Measurements from ENCODE around the gene ARHGAP25.
A peak's percentile ranks its signal among the peaks of the same experiment; 100 is the strongest.

ARHGAP25 gene

DNA sequence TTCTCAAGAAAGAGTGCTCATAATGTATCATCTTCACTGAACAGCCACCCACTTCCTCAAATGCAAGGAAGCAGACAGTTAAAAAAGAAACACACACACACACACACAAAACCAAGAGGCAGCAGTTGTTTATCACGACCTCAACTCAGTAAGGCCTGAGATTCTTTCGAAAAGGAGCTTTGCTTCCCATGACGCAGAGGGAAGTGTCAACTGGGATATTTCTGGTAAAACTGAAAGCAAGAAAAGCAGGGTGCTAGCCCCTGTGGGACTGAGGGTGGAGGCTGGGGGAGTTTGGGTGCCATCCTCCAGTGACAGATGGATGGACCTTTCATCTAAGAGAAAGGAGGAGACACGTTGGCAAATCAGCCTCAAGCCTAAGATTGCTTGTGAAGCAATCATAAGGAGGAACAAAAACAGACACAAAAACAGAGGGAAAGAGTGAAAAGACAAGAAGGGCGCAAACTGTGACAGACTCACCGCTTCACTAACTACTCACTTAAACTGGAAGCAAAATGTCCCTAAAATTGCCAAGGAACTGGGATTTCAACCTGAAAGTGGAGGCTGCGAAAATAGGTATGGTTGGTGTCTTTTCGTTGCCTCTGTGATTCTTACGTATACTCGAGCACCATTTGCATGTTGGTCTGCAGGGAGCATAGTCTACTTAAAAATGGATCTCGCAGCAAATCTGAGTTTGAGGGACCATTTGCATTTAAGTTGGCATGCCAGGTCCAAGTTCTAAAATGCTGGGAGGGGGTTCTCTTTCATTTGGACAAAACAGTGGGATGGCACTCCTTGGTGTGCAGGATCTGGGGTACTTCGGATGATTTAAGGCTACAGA, at the start of gene ARHGAP25:
Gene ARHGAP25, plus strand, starts transcription at position 124 of the 838 bp plus-strand sequence. Its CDS starts 389 bp downstream, at position 513.
- Mint-ChIP-seq H3K27me3 (no peaks in the 10 kb centered on the region), H3K36me3 (ENCODE audit: insufficient read depth) (peaks cover 8% of the 10 kb centered on the region), H3K9me3 (no peaks in the 10 kb centered on the region), H3K4me1 (peaks cover 30% of the 10 kb centered on the region), H3K4me3 (no peak within 1 kb of the TSS), H3K27ac (ENCODE audit: low read depth) (no peak within 1 kb of the TSS)
- peak in 1 of 2 donors; percentile 32 for DNase-seq (ENCODE audit: low spot score in 2 of 2)
- peak; percentile 70 for ATAC-seq (replicated peaks; ENCODE audit: extremely low read depth, poor library complexity, severe bottlenecking)

DNA sequence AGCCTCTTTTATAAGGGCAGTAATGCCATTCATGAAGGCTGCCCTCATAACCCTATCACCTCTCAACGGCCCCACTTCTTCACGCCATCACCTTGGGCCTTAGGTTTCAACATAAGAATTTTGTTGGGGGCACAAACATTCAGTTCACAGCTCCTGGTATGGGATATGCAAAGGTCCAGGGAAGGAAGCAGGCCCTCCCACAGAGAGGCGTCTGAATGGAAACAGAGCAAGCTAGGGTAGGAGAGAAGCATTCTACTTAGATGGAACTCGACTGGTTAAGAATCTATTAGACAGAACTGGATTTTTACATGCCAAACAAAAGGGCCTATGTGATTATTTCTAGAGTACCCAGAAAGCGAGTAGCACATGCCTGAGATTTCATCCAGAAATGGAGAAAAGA, 48.4 kb upstream of the ARHGAP25 start:
- H3K4me3 Mint-ChIP-seq: no peak overlapping the region
- H3K9me3 Mint-ChIP-seq: no peaks in the 10 kb centered on the region
- peaks cover 17% of the 10 kb centered on the region for H3K27me3 Mint-ChIP-seq
- ATAC-seq (replicated peaks; ENCODE audit: extremely low read depth, poor library complexity, severe bottlenecking) (no peak), DNase-seq (ENCODE audit: low spot score in 2 of 2) (no peak)
- H3K36me3 Mint-ChIP-seq (ENCODE audit: insufficient read depth): no peaks in the 10 kb centered on the region
- H3K4me1 Mint-ChIP-seq: no peaks in the 10 kb centered on the region
- no peak overlapping the region for H3K27ac Mint-ChIP-seq (ENCODE audit: low read depth)

- H3K27ac Mint-ChIP-seq (ENCODE audit: low read depth): no peak overlapping the region
- H3K27me3 Mint-ChIP-seq: peaks cover 9% of the 10 kb centered on the region
- no peaks in the 10 kb centered on the region for H3K4me1 Mint-ChIP-seq
- H3K36me3 Mint-ChIP-seq (ENCODE audit: insufficient read depth): no peaks in the 10 kb centered on the region
- H3K9me3 Mint-ChIP-seq: no peaks in the 10 kb centered on the region
- no peak for DNase-seq (ENCODE audit: low spot score in 2 of 2)
- no peak overlapping the region for H3K4me3 Mint-ChIP-seq
- no peak for ATAC-seq (replicated peaks; ENCODE audit: extremely low read depth, poor library complexity, severe bottlenecking)
Measured at GRCh38 chr2:68687018-68687417, 47.6 kb upstream of the ARHGAP25 start.

GRCh38 chr2:68689553-68690537, 44.8 kb upstream of the ARHGAP25 start:
- DNase-seq (ENCODE audit: low spot score in 2 of 2): no peak
- ATAC-seq (replicated peaks; ENCODE audit: extremely low read depth, poor library complexity, severe bottlenecking): no peak
- no peak overlapping the region for H3K27ac Mint-ChIP-seq (ENCODE audit: low read depth)
- H3K4me1 Mint-ChIP-seq: no peaks in the 10 kb centered on the region
- H3K27me3 Mint-ChIP-seq: peaks cover 5% of the 10 kb centered on the region
- H3K36me3 Mint-ChIP-seq (ENCODE audit: insufficient read depth): no peaks in the 10 kb centered on the region
- H3K4me3 Mint-ChIP-seq: no peak overlapping the region
- H3K9me3 Mint-ChIP-seq: no peaks in the 10 kb centered on the region

DNA sequence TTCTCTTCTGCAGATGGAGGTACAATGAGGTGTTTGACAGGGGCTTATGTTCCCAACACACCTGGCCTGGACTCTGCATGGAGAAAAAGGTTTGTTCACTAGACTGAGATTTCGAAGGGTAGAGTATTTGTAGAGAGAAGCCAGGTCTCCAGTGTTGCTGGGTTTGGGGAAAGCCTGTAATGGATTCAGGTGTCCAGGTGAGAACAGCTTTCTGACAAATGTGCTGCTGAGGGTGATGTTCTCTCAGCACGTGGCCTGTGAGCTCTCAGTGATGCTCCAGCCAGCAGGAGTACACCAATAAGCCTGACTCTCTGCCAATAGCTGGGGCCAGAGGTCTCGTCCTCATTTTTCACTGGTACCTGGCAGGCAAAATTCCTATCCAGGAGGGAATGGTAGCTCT, 43.8 kb upstream of the ARHGAP25 start:
- Mint-ChIP-seq H3K36me3 (ENCODE audit: insufficient read depth) (no peaks in the 10 kb centered on the region), H3K9me3 (no peaks in the 10 kb centered on the region), H3K4me1 (no peaks in the 10 kb centered on the region), H3K27me3 (peaks cover 15% of the 10 kb centered on the region), H3K4me3 (no peak overlapping the region), H3K27ac (ENCODE audit: low read depth) (no peak overlapping the region)
- DNase-seq (ENCODE audit: low spot score in 2 of 2) (no peak), ATAC-seq (replicated peaks; ENCODE audit: extremely low read depth, poor library complexity, severe bottlenecking) (no peak)

DNA sequence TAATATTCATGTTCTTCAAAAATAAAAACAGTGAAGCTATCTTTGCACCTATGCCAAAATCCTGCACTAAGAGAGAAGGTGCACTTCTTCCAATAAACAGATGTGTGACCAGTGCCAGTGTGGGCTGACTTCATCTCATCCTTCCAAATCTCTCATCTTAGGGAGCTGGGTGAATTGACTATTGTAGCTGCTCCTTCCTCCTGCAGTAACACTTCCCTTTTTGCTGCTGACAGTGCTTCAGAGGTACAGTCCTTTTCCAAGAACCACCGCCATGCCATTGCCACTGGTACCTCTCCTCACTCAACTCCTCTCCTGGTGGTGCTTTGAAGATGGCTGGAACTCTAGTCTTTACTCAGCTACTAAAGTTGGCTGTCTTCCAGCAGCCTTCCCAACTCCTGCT, 42.1 kb upstream of the ARHGAP25 start:
- Mint-ChIP-seq H3K4me1 (no peaks in the 10 kb centered on the region), H3K36me3 (ENCODE audit: insufficient read depth) (no peaks in the 10 kb centered on the region), H3K4me3 (no peak overlapping the region), H3K27me3 (peaks cover 26% of the 10 kb centered on the region), H3K9me3 (no peaks in the 10 kb centered on the region), H3K27ac (ENCODE audit: low read depth) (no peak overlapping the region)
- ATAC-seq (replicated peaks; ENCODE audit: extremely low read depth, poor library complexity, severe bottlenecking): no peak
- DNase-seq (ENCODE audit: low spot score in 2 of 2): no peak

DNA sequence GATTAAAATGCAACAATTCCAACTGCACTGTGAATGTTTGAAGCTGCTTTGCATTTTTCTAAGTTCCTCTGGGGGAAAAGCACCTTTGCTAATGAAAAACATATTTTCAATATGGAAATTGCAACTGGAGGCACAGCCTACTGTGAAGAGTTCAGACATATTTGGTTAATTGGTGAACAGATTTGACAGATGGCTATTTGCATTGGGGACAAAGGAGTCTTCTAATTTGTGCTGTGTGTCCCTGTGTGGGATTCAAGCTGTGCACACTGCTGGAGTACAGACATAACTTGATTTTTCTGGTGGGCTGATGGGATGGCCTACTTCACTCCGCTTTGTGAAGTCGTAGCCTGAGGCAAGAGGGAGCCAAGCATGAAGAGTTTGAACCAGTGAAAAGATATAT, 40.7 kb upstream of the ARHGAP25 start:
- H3K27me3 Mint-ChIP-seq: peaks cover 26% of the 10 kb centered on the region
- H3K36me3 Mint-ChIP-seq (ENCODE audit: insufficient read depth): no peaks in the 10 kb centered on the region
- ATAC-seq (replicated peaks; ENCODE audit: extremely low read depth, poor library complexity, severe bottlenecking) (no peak), DNase-seq (ENCODE audit: low spot score in 2 of 2) (no peak)
- no peak overlapping the region for H3K27ac Mint-ChIP-seq (ENCODE audit: low read depth)
- H3K4me3 Mint-ChIP-seq: no peak overlapping the region
- no peaks in the 10 kb centered on the region for H3K4me1 Mint-ChIP-seq
- H3K9me3 Mint-ChIP-seq: no peaks in the 10 kb centered on the region

GRCh38 chr2:68695971-68696370, 38.6 kb upstream of the ARHGAP25 start:
- DNase-seq (ENCODE audit: low spot score in 2 of 2) (no peak), ATAC-seq (replicated peaks; ENCODE audit: extremely low read depth, poor library complexity, severe bottlenecking) (no peak)
- H3K27ac Mint-ChIP-seq (ENCODE audit: low read depth): no peak overlapping the region
- H3K4me1 Mint-ChIP-seq: no peaks in the 10 kb centered on the region
- H3K9me3 Mint-ChIP-seq: no peaks in the 10 kb centered on the region
- H3K27me3 Mint-ChIP-seq: peaks cover 34% of the 10 kb centered on the region
- H3K36me3 Mint-ChIP-seq (ENCODE audit: insufficient read depth): no peaks in the 10 kb centered on the region
- no peak overlapping the region for H3K4me3 Mint-ChIP-seq

GRCh38 chr2:68696554-68696953, 38.1 kb upstream of the ARHGAP25 start:
- ATAC-seq (replicated peaks; ENCODE audit: extremely low read depth, poor library complexity, severe bottlenecking): no peak
- Mint-ChIP-seq H3K9me3 (no peaks in the 10 kb centered on the region), H3K27ac (ENCODE audit: low read depth) (no peak overlapping the region), H3K27me3 (peaks cover 34% of the 10 kb centered on the region), H3K4me3 (no peak overlapping the region), H3K4me1 (no peaks in the 10 kb centered on the region), H3K36me3 (ENCODE audit: insufficient read depth) (no peaks in the 10 kb centered on the region)
- no peak for DNase-seq (ENCODE audit: low spot score in 2 of 2)

- H3K27ac Mint-ChIP-seq (ENCODE audit: low read depth): no peak overlapping the region
- no peaks in the 10 kb centered on the region for H3K9me3 Mint-ChIP-seq
- DNase-seq (ENCODE audit: low spot score in 2 of 2) (no peak), ATAC-seq (replicated peaks; ENCODE audit: extremely low read depth, poor library complexity, severe bottlenecking) (no peak)
- peaks cover 34% of the 10 kb centered on the region for H3K27me3 Mint-ChIP-seq
- peaks cover 8% of the 10 kb centered on the region for H3K4me1 Mint-ChIP-seq
- no peak overlapping the region for H3K4me3 Mint-ChIP-seq
- H3K36me3 Mint-ChIP-seq (ENCODE audit: insufficient read depth): no peaks in the 10 kb centered on the region
Measured at GRCh38 chr2:68698567-68699377, 35.8 kb upstream of the ARHGAP25 start.

- DNase-seq (ENCODE audit: low spot score in 2 of 2) (no peak), ATAC-seq (replicated peaks; ENCODE audit: extremely low read depth, poor library complexity, severe bottlenecking) (no peak)
- peaks cover 22% of the 10 kb centered on the region for H3K27me3 Mint-ChIP-seq
- no peak overlapping the region for H3K27ac Mint-ChIP-seq (ENCODE audit: low read depth)
- H3K9me3 Mint-ChIP-seq: no peaks in the 10 kb centered on the region
- H3K36me3 Mint-ChIP-seq (ENCODE audit: insufficient read depth): no peaks in the 10 kb centered on the region
- H3K4me3 Mint-ChIP-seq: no peak overlapping the region
- peaks cover 8% of the 10 kb centered on the region for H3K4me1 Mint-ChIP-seq
Measured at GRCh38 chr2:68700560-68700959, 34.1 kb upstream of the ARHGAP25 start.

GRCh38 chr2:68706637-68707036, 28.0 kb upstream of the ARHGAP25 start:
- Mint-ChIP-seq H3K27me3 (no peaks in the 10 kb centered on the region), H3K9me3 (no peaks in the 10 kb centered on the region), H3K4me3 (no peak overlapping the region), H3K4me1 (peaks cover 12% of the 10 kb centered on the region), H3K36me3 (ENCODE audit: insufficient read depth) (no peaks in the 10 kb centered on the region), H3K27ac (ENCODE audit: low read depth) (no peak overlapping the region)
- DNase-seq (ENCODE audit: low spot score in 2 of 2) (no peak), ATAC-seq (replicated peaks; ENCODE audit: extremely low read depth, poor library complexity, severe bottlenecking) (no peak)

Data from central memory CD8-positive, alpha-beta T cell (primary cell).